H1 (cell line): ENCODE data around the gene NDUFAB1. TPM values are rescaled to one million over a fixed set of nuclear protein-coding genes. Genes with fewer than 3 reads are reported as not detected.

ENCODE experiments used
- CTBP2 ChIP-seq: IDR thresholded peaks from 2 replicates; pipeline ENCODE4 v1.7.0; 2011; ENCODE audit warnings: borderline replicate concordance, mild to moderate bottlenecking, moderate library complexity, mixed read lengths, low read length; ENCODE audit not compliant: insufficient read depth, insufficient read length
- PHF8 ChIP-seq: fragments of 200-600 bp; sonication (generic); conservative IDR thresholded peaks from 2 replicates; pipeline ENCODE4 v1.7.1; 2012; ENCODE audit warnings: low read depth, mild to moderate bottlenecking, inconsistent platforms, low read length, moderate library complexity
- SP1 ChIP-seq: IDR thresholded peaks from 2 replicates; pipeline ENCODE4 v1.6.1; 2011; ENCODE audit warnings: low read depth, low read length
- polyA plus RNA-seq, 7 experiments: library from polyadenylated mRNA; depleted of rRNA in 3 of 7; stranded (reverse) in 5 of 7; unstranded in 2 of 7; fragments of >200 nt in 5 of 7; fragments of 200-250 nt in 2 of 7; gene quantifications; 1 replicate in 5 of 7; 2 replicates in 1 of 7; 4 replicates in 1 of 7; pipeline versions ENCODE4 v1.2.1 to v1.2.3, GENCODE V29; 2011 to 2013; ENCODE audit warnings: missing spikeins in 2 of 7, mixed read lengths in 2 of 7
- total RNA-seq: library from RNA; stranded (reverse); fragmentation: NEBNext Ultra II Directional; extraction: Animal tissue kit (Norgen Biotek cat#: 25700); gene quantifications from 2 replicates; pipeline ENCODE4 v1.2.1, GENCODE V29; 2021

NDUFAB1 gene
- total and polyA plus RNA-seq, 2 of the 8 experiments (the other 6 are each of a cell fraction or from before 2014, with no cell fraction given): 135 to 294 TPM

- TF ChIP-seq PHF8: no peak
- TF ChIP-seq SP1: no peak
- no peak for TF ChIP-seq CTBP2
Observed at GRCh38 chr16:23594186-23594585, 1.9 kb downstream of the NDUFAB1 start (continued).
